Effector CD8-positive, alpha-beta T cell (primary cell): ENCODE data around the gene JAZF1.

Experiments
- DNase-seq: peaks from one replicate; lab custom pipeline; 2025; lab: John Stamatoyannopoulos, UW

The JAZF1 gene

DNA sequence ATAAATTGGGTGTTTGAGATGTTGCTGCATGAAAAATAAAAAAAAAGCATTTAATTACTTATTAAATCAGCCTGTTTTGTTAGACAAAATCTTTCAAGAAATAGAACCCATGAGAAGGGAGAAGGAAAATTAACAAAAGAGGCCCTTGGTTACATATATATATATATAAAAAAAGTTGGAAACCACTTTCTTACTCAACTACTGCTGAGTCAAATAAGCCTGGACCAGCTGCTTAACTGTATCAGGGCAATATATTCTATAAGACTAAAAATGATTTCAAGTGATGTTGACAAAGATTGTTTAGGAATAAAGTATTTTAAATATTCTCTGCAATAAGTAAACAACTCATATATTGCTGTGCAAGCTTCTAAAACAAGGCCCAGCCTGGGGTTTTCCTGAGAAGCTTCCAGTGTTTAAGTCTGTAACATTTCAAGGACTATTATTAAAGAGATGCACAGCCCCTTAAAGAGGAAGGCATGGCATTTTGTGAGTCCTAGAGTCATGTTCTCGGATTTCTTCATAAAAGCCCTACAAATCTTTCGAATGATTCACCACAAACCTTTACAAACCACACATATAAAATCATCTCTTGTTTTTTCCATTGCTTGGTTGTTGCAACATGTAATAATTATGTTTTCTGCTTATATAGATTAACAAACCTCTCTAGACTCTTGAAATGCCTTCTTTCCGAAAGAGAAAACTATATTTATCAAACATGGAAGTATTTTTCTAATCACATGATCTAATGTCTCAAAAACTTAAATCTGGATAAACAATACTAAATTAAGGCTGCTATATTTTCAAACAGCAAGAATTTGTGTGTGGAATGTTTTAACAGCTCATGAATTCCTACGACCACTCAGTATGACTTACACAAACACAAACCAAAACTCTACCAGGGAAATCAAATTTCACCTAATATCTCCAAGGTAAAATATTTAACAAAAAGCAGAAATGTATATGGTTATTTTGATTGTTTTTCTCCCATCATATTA, 14.3 kb downstream of the JAZF1 start:
- DNase-seq = no peak

DNA sequence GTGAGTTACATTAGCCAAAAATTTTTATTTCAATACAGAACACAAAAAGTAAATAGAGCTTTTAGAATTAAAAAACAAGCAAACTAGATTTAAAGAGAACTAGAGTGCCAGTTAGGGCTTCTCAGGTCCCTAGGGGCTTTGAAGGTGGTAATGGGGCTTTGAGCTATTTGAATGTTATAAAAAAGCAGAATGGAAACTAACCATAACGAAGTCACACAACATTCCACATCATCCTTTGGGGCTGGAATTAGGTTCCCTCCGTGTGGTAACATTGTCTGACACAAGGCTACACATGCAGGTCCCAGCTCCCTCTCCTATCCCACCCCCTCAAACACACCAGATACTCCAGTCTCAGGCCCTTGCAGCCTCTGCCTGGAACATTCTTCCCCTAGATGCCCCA, 15.3 kb downstream of the JAZF1 start:
- DNase-seq = no peak

DNA sequence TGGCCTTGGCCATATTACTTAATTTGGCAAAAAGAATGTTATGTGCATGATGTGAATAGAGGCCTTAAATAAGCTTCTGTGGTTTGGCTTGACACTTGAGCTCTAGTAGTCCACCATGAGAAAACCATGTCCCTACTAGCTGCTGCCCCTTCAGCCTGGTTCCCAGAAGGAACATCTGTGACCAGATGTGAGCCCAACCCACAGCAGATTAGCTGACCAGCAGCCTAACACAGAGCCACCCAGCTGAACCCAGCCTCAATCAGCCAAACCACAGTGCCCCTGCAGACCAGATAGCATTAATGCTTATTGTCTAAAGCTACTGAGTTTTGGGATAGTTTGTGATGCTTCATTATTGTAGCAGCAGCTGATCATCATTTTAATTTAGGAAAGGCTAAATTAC, 16.6 kb downstream of the JAZF1 start:
- no peak for DNase-seq

DNA sequence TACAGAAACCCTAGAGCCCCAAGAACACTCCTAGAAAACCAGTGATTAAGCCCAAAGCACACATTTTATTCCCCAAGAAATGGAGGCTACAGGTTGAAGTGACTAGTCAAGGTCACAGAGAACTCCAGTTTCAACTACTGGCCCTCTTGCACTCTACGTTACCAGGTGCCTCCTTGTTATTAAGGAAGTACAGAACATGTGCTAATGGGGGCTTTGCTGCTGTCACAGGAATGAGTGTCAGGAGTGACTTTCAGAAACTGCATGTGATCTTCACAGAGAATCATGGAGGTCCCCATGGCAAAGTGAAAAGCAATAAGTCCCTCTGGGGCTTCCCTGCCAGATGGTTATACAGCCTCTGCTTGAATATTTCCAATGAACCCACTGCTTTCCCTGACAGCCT, 19.3 kb downstream of the JAZF1 start:
- DNase-seq = no peak

DNA sequence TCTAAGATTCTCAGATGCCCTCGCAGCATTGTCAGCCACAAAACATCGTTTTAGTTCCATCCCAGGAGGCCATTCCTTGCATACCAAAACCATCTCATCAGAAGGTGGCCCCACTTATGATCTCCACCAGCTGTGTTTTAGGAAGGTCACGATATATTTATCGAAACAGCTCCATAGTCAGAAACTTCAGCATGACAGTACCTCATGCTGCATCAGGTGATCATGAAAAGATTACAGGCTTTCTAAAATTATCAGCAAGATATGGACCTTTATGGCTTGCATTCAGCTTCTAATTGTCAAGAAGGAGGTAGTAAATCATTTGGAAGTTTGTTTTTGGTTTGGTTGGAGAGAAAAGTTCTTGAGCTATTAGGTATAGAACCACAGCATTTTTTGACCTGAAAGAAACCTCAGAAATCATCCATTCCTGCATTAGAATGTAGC, 20.0 kb downstream of the JAZF1 start:
- DNase-seq = no peak

DNA sequence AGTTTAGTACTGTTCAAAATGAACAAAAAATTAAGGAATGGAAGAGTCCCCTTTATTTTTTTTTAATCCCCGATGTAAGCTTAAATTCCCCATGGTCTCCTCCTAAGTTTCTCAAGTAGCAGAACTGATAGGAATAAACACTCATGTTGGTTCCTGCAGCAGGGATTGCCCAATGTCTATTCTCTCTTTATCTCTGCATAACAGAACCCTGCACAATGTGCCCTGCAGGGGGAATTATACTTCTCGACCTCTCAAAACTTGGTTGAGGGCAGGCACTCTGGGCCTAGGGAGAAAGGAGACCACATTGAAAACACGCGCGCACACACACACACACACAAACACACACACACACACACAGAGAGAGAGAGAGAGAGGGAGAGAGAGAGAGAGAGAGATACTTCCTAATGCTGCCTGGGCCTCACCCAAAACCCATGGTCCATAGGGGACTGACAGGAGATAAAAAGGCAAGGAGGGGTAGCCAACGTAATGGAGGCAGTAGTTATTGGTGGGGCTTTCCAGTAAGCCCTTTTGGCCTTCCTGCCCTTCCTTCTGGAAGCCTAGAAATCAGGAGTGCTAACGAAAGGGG, 22.7 kb downstream of the JAZF1 start:
- DNase-seq = no peak

DNA sequence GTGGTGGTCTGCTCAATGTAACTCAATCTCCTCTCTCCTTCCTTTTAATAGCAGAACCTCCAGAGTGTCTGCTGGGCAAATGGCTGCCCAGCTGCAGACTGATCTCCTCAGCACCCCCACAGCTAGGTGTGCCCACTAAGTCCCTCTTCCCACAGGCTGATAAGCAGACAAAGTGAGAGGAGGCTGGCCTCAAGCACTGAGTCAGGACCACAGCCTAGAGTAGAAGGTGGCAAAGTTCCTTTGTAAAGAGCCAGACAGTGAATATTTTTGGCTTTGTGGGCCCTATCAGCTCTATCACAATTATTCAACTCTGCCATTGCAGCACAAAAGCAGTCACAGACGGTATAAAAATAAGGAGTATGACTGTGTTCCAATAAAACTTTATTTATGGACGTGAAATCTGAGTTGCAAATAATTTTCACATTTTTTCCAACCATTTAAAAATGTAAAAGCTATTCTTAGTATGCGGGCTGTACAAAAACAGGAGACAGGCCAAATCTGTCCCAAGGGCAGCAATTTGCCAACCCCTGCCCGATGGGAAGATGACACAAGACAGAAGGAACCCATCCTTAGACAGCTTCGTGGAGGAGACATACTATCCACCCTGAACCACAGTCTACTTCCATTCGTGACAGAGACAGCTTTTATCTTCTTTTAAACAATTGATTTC, 23.4 kb downstream of the JAZF1 start:
- no peak for DNase-seq

DNA sequence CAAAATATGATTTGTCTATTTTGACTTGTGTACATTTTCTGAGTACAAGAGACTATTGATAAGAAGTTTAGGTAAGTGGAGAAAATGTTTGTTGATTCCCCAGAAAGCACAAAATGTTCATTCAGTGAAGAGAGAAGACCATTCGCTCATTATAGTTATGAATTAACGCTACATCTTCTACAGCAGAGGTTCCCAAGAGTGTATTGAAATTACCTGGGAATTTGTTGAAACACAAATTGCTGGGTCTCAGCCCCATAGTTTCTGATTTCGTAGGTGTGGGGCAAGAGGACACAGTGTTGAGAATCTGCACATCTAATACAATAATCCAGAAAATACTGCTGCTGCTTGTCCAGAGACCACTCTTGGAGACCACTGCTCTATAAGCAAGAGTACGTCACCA, 24.2 kb downstream of the JAZF1 start:
- no peak for DNase-seq

DNA sequence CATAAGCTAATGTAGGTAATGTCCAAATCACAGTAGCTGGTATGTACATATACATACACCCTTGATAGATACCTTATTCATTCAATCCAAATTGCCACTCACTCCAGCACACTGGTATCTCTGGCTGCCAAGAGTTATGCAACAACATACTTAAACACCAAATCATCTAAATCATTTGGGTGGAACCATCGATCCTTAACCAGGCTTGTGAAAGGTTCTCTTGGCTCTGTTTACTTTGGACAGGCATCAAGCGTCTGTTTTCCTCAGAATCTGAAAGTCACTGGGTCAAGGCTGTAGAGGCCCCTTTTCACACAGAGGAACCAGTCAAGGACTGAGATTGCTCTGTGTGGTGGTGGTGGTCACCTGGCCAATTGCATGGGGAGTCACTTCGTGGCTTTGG, 24.6 kb downstream of the JAZF1 start:
- no peak for DNase-seq

DNA sequence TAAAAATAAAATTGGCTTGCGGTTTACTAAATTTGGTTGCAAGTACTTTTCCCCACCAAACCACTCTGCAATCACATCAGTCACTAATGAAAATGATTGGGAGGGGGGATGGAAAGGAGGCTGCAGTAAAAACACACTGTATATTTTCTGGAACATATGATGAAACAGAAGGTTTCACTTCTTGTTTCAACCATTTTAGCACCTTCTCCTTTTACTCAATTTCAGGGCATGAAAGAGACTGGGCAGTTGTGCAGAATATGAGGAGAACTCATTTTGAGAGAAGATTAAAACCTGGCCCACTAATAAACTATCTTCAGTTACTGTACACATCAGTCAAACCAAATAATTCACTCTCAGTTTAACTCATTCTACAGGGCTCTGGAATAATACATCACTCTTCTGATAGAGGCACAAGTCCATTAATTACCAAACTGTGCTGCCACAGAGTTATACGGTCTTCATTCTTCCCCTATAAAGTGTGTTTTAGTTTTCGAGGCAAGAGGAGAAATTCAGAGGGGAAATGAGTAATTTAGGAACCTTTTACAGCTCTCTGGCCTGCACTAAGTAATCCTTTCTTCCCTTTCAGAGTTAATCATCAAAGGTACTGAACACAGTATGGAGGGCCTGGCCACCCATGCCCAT, 25.5 kb downstream of the JAZF1 start:
- DNase-seq = no peak

DNA sequence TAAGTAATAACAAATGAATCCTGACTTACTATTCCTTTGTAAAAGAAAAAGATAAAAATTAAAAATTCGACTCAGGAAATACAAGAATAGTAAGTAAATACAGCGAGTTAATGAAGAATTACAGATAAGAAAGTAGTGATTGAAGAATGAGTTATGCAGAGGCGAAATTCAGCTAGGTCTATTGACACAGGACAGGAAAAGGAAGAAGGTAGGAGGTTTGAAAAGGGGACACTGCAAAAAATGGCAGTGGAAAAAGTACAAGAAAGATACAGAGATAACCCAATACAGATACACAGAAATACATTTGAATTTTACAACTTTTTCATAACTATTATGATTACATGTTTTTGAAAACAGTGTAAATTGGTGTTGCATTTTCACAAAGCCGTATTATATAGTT, 28.0 kb downstream of the JAZF1 start:
- DNase-seq = no peak

DNA sequence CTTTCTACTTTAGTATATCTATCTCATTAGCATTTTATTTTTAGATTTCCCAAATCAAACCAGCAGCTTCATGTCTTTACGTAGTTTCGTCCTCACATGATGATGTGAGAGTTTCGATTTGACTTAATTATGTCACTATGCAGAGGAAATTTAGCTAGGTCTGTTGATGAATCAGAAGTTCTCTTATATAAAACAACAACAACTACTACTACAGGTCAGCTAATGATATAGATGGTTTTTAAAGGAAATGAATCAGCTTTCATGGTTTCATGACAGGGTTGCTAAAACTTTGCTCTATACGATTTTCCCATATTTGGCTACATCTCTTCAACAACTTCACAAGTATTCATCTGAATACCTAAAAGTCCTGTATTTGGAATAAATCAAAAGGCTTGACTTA, 28.6 kb downstream of the JAZF1 start:
- no peak for DNase-seq

DNA sequence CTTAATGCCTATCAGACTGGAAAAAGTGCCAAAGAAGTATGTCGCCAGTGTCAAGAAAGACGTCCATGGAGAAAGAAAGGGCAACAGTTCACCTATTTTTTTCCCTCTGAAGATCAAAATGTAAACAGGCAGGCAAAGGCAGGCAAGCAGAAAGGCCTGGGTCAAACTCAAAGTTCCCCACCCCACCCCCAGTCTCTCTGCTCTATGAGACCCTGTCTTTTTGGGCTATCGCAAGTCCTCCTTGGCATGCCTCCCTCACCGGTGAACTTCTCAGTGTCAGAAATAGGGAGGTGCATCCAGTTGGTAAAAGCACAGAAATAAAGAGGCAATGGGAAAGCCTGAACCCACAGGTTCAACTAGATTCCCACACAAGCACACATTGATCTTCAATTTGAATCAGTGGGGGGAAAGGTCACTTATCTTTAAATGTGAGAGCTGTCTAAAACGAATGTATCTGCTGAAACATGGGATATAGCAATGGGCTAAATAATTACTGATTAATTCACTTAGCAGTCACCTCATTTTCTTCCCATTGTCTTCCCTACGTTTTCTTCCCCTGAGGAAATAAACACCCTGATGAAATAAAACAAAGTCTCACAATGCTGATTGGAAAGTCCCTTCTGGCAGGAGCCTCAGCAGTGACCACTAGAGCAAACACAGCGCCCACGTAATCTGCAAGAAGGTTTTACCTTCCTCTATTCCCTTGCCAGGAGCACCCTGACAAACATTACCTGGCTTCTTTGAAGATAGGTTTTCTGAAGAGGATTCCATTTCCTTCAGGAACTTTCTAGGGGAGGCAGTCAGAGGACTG, 31.1 kb downstream of the JAZF1 start:
- DNase-seq = no peak

DNA sequence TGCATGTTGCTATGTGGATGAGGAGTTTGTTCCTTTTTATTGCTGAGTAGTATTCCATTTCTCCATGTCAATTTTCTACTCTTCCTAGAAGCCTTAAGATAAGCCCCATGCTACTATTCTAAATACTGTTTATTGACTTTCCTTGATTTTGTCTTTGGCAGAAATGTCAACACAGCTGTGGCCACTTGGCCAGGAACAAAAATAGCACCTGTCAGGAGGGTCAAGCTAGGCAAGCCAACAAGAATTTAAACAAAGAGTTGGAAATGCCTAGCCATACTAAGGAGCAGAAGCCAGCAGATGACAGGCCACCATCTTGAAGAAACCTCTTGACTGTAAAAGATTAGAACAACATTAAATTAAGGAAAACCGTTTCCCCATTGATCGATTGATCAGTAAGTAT, 34.7 kb downstream of the JAZF1 start:
- no peak for DNase-seq

DNA sequence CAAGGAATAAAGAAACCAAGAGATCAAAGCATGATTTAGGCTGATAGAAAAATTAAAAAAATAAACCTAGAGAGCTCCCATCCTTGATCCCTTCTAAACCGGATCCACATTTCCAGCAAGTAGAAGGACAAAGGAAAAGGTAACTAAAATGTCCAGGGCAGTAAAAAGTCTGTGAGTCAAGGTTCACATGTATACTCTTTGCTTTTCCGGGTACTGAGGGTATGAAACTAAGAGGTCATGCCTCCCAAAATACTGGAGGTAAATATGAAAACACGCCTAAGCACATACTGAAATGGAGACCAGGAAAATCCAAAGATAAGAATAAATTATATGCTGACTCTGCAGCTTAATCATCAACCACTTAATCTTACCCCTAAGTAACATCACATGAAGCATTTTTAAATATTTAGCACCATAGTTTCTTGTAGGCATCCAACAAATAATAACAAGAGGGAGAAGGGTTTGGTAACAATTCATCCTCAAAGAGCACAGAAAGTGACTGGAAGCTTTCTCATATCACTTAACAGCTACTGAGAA, 35.4 kb downstream of the JAZF1 start:
- DNase-seq = no peak

DNA sequence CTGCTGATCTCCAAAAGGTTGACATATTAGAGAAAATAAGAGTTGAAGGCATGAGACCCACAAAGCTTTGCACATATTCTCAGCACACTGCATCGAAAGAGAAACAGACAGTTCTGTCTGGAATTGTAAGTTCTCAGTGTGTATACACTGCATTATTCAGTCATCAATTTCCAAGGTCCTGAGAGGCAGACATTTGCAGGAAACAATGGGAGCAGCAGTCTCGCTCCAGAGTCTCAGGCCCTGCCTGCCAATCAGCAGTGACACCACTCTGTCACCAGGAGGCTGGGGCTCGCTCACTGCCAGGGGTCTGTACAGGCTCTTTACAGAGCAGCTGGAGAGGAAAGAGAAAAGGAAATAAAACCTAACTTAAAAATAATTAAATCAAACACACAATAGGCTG, 36.3 kb downstream of the JAZF1 start:
- DNase-seq = no peak

DNA sequence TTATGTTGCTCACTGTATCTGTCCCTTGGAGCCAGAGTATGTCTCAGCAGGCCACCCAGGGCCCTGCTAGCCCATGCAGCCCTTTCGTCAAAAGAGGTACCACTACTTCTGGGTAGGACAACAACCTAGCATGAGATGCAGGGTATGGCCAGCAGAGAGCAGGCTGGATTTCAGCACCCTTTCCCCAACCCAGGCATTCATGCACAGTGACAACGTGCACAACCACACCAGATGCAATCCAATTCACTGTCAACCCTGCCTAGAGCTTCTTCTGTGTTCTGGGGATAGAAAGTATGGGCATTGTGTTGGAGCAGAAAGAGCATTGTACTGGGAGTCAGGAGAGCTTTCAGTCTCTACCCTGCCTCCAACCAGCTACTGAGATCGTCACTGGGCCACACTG, 37.9 kb downstream of the JAZF1 start:
- DNase-seq = no peak

DNA sequence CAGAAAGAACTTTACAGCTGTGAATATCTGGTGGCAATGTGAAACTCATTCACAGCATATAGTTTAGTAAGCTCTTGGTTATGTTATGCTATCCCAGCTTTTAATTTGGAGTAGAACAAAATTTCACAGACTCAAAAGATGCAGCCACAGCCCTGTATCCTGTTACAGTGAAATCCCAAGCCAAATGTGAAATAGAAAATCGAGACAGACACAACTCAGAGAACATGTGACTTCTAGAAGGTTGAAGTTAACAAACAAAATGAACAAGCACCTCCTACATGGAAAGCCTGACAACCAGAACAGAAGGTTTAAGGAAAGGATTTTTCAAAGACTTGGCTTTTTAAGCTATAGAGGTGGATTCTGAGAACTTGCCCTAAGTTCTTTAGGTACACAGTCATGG, 39.6 kb downstream of the JAZF1 start:
- no peak for DNase-seq

DNA sequence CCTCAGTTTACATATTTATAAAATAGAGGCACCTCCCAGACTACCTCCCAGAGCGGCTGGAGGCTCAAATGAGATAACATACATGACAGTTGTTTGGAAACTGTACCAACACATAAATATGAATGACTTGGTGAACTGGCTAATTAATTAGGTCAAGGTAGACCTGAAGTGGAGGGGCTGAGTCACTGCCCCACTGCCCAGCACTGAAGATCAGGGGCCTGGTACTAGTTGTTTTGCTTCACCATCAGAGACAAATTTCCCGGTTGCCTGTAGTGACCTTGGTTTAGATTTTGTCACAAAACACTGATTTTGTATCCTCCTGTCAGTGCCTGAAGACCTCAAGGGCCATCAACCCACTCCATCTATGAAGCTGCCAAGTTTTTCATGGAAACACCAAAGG, 41.8 kb downstream of the JAZF1 start:
- DNase-seq = no peak

DNA sequence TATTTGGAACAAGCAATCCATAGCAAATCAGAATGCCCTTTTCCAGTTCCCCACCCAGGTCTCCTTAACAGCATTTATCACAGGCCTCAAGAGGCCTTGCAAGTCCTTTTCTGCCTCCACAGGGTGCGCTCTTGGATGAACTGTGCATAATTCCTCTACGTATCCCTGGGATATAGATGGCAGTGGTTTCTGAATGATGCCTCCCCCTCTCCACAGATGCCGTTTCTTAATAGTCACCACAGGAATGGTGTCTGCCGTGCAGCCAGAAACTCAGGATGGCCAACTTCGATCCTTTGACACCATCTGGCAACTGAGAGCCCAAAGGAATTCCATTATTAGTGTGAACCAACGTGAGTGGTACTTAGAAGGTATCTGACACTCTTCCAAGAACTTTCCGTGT, 43.1 kb downstream of the JAZF1 start:
- no peak for DNase-seq

DNA sequence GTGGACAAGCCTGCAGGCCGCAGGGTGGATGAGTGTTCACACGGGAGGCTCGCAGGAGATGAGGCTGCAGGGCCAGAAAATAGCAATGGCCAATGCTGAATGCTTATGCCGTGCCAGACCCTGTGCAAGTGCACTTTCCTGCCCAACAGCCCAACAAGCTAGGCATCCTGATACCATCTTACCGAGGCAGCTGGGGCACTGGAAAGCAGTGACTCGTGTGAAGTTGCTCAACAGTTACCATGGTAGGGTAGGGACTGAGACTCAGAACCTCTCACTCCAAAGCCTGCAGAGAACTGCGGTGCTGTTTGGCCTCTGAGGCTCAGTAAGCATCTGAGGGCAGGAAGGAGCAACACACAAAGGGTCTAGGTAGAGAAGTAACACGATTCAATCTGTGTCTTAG, 43.7 kb downstream of the JAZF1 start:
- DNase-seq = no peak
